HG02970 (cell line): ENCODE measurements around the gene TMC2.

Experiments used
- ATAC-seq: cut with Tn5 transposase; IDR thresholded peaks from one replicate; pipeline ENCODE4 v1.9.1; 2021; ENCODE audit warnings: mild to moderate bottlenecking, moderate library complexity, moderate number of reproducible peaks; ENCODE audit not compliant: unreplicated experiment, low FRiP score

The TMC2 gene

DNA sequence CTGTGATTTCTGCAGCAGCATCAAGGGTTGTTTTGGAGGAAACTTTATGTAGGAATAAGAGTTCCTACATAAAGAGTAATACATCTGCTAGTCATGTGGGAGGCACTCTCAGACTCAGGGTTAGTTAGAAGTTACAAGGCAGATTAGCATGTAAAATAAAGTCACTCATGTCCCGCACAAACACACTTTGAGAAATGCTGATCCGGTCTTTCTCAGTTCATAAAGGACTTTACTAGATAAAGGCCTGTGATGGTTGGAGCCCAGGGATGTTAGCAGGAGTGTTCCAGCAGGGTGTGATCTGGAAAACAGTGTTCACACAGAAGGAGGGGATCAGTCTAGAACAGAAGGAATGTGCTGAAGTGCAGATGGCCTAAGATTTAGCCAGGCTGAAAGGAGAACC is 83.0 kb downstream of the TMC2 start:
- no peak for ATAC-seq

DNA sequence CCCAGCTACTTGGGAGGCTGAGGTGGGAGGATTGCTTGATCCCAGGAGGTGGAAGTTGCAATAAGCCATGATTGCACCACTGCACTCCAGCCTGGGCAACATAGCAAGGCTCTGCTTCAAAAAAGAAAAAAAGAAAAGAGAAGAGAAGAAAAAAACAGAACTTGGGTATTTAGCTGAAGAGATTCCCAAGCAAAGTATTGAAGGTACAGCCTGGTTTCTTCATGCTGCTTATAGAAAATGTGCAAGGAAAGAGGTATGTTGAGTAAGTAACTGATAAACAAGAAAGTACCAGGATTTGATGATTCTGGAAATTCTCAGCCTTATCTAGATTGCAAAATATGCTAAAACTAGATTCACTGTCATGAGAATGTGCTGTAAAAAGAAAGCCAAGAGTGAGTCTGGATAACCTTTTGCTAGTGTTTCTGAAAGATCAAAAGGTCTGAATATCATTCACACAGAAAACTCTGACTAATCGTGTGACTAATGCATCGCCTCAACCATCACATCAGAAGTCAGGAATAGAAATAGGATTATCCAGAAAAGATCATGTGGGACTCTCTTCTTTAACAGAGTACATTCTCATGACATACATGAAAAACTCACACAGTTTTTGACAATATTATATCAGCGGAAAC is 83.7 kb downstream of the TMC2 start:
- ATAC-seq, result no peak

DNA sequence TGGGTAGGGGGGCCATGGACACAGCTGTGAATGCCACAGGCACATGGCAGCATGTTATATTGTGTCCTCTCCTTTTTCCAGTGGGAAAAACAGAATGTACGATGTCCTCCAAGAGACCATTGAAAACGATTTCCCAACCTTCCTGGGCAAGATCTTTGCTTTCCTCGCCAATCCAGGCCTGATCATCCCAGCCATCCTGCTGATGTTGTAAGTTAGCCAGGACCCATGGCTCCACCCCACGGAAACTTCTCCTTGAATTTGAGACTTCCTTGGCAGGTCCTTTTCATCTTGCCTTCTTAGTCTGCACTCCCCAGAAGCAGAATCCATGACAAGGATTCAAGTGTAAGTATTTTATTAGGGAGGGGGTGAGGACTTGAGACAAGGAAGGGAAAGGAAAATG is 87.8 kb downstream of the TMC2 start:
- ATAC-seq, result no peak

DNA sequence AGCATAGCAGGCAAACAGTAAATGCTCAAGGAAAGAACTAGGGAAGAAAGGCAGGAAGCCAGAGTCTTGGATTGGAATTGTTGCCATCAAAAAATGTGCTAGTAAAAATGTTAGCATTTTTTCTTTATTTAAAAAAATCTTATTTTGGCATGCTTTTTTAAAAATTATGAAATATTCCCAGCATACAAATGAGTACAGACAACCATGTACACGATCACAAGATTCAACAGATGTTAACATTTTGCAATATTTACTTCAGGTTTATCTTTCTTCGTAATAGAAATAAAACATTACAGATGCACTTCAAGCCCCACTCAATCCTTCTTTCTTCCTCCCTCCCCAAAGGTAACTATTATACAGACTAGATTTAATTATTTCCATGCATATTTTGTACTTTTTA is 88.7 kb downstream of the TMC2 start:
- no peak for ATAC-seq

DNA sequence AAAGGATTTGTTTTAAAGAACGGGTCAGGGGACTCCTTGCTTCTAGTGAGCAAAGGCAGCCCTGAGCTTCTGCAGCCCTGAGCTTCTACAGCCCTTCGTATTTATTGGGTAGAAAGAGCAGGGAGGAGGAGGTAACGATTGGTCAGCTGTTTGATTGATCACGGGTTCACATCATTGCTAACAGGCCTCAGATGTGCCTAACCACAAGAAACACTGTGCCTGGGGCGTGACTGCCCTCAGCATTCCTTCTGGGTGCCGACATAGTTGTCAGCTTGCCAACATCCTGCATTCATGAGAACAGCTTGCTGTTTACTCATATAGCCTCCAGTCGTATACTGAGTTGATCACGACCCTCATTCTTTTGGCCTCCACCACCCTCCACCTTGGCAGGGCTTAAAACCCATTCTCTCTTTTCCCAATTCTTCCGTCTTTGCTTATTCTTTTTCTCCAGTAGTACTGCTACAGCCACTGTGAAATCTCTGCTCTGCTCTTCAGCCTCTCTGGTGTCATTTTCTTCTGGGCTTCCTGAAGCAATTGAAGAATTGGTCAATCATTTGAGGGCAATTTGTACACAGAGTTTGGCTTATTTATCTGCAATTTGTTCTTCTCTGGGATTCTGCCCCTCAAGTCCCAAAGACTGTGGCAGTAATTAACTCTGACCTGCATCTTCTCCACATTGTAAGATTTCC is 90.6 kb downstream of the TMC2 start:
- ATAC-seq, result no peak

DNA sequence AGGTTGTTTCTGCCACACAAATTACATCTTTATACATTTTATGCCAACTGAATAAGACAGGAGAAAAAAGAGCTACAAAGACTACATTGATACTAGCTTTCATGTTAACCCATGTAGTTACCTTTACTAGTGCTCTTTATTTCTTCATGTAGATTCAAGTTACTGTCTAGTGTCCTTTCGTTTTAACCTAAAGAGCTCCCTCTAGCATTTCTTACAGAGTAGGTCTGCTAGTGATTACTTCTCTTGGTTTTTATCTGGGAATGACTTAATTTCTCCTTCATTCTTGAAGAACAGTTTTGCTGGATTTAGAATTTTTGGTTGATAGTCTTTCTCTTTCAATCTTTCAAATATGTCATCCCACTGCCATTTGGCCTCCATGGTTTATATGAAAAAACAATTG is 94.9 kb downstream of the TMC2 start:
- no peak for ATAC-seq

DNA sequence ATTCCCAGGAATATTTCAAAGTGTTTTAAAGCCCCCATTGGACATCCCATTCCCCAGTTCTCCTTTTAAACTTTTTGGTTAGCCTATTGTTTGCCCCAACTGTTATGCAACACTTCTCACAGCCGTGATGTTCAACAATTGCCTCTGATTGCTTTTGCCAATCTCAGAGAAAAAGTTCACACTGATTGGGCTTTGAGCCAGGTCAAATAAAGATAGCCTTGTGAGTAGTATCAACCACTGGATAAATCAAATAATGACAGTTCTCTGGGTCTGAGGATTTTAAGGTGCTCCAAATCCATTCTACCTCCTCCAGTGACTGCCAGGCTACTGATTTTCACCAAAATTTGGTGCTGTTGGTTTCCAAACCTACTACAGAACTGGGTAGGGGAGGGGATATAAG is 97.0 kb downstream of the TMC2 start:
- ATAC-seq, result no peak

DNA sequence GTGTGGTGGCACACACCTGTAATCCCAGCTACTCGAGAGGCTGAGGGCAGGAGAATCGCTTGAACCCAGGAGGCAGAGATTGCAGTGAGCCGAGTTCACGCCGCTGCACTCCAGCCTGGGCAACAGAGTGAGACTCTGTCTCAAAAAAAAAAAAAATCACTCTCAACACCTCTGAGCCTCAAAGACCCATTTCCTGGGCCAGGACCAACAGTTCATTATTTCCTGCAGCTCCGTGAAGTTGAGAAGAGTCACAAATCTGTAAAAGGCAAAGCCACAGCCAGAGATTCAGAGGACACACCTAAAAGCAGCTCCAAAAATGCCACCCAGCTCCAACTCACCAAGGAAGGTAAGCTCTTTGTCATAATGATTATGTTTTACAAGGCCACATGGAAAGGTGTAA is 100.9 kb downstream of the TMC2 start:
- ATAC-seq, result no peak

DNA sequence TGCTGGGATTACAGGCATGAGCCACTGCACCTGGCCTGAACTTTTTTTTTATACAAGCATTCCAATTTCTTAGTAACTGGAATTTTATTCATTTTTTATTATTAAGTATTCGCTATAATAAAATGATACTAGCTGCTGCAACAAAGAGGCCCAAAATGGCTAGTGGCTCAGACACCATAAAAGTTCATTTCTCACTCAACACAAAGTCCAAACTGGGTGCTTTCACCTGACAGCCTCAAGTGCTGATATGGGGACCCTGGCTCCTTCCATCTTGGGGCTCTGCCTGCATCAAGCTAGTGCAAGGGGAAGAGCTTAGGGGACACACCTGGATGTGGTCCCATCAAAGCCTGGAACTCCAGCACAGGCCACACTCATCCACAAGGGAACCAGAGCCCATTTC is 103.9 kb downstream of the TMC2 start:
- no peak for ATAC-seq

DNA sequence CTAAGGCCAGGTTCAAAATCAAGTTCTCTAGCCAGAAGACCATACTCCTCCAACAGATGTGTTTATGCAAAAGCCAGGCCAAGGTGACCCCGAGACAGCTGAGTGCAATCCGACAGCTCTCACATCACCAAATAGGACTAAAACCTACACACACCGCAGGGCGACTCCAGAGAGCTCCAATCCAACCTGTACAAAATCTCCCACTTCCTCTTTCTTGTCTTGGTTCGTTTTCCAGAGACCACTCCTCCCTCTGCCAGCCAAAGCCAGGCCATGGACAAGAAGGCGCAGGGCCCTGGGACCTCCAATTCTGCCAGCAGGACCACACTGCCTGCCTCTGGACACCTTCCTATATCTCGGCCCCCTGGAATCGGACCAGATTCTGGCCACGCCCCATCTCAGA is 104.5 kb downstream of the TMC2 start:
- no peak for ATAC-seq

DNA sequence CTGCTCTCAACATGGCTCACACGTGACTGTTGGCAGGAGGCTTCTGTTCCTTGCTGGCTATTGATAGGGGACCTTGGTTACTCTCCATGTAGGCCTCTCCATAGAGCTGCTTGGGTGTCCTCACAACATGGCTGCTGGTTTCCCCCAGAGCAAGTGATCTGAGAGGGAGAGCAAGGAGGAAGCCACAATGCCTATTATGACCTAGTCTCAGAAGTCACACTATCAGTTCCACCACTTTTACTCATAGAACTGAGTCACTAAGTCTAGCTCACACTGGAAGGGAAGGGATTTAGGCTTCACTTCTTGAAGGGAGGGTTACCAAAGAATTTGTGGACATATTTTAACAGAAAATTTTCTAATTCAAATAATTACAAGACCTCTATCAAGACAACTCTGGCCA is 107.3 kb downstream of the TMC2 start:
- ATAC-seq, result no peak

DNA sequence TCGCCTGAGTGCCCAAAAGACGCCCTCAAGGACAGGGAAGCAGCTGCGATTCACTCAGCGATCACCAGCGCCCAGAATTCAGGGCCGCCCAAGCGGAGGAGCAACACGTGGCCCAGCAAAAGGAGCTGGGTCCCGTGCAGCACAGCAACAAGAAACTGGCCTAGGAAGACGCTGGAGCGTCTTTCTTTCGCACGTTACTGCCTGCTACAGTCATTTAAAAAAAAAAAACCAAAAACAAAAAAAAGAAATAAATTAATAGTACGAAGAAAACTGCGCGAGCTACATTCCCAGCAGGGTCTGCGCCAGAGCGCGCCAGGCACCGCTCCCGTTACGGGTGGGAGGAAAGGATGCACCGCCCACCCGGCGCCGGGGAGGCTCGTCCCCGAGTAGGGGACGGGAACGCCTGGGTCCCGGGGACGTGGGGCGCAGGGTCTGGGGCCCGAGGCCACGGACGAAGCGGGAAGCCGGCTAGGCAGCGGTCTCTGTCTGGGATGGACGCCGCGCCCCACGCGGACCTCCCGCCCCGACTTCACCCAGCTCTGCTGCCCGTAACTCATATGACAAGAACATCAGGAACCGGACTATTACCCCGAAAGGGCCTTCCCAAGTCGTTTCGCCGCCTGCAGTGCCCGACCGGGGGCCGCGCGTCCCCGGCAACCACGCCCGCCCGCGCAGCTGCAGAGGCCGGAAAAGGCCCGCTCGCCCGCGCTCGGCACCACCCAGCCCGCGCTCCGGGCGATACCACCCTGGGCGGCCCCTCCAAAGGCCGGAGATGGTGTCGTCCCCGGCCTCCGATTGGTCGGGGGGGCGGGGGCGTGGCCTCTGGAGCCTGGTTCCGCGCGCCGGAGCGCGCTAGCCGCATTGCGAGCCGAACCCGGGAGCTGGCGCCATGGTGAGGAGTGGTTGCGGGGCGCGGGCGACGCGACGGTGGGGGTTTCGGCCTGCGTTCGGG is 115.7 kb downstream of the TMC2 start, which contains the start of gene NOP56:
Gene NOP56 (plus strand): TSS at position 861 of the 952 bp plus-strand sequence. CDS start 29 bp downstream, at position 890.
- ATAC-seq, result peak; percentile 78

DNA sequence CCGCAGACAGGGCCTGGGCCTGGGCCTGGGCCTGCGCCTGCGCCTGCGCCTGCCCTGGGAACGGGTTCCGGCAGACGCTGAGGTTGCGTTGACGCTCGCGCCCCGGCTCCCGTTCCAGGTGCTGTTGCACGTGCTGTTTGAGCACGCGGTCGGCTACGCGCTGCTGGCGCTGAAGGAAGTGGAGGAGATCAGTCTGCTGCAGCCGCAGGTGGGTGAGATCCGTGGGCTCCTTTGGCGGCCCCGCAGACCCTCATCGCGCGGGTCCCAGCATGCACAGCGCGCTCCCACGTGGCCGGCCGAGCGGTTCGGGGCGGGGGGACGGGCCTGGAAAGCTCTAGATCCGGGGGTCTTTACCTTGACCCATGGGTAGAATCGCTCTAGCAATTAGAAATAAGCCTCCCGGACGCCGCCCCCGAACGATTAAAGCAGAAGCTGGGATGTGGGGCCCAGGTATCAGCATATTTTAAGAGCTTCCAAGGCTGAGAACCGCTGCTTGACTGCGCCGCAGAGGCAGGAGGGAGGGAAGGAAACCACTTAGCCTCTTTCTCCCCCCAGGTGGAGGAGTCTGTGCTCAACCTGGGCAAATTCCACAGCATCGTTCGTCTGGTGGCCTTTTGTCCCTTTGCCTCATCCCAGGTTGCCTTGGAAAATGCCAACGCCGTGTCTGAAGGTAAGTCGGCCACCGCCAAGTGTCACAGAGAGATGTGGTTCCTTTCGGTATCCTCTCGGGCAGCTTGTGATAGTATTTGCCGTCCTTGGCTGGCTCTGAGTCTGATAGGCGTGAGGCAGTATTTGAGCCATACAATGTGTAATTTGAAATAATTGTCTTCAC is 116.6 kb downstream of the TMC2 start:
- peak; percentile 35 for ATAC-seq

DNA sequence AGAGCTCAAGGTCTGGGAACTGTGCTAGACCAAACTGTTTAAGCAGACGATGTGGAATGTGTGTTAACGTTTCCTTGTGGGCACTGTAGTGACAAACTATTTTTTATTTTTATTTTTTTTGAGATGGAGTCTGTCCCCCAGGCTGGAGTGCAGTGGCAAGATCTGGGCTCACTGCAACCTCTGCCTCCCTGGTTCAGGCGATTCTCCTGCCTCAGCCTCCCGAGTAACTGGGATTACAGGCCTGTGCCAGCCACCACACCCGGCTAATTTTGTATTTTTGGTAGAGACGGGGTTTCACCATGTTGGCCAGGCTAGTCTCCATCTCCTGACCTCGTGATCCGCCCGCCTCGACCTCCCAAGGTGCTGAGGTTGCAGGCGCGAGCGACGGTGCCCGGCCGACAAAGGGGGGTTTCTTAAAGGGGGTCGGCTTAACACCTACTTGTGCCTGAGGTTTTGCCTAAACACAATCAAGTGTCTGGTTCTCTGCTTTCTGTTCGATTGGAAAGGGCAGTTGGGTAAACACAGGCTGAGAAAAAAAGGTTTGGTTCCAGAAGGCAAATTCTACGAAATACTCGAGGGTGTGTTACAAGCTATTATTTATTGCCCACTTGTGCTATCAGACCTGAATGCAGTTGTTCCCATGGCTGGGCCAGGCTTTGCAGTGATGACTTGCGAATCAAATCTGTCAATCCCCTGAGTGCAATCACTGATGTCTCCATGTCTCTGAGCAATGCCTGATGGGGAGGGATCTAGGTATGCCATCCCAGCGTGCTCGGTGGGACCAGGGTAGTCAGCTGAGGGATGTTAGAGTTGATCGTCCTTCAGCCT is 117.4 kb downstream of the TMC2 start:
- no peak for ATAC-seq

DNA sequence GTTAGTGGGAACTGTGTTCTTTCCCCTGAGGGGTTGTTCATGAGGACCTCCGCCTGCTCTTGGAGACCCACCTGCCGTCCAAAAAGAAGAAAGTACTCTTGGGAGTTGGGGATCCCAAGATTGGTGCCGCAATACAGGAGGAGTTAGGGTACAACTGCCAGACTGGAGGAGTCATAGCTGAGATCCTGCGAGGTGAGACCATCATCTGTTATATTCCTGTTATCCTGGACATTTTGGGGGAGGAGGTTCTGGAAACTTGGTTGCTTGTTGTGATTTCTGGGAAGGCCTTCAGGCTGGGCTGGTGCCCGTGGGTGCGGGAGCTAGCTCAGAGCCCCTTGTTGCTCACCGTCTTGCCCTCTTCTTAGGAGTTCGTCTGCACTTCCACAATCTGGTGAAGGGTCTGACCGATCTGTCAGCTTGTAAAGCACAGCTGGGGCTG is 118.0 kb downstream of the TMC2 start:
- ATAC-seq, result no peak

DNA sequence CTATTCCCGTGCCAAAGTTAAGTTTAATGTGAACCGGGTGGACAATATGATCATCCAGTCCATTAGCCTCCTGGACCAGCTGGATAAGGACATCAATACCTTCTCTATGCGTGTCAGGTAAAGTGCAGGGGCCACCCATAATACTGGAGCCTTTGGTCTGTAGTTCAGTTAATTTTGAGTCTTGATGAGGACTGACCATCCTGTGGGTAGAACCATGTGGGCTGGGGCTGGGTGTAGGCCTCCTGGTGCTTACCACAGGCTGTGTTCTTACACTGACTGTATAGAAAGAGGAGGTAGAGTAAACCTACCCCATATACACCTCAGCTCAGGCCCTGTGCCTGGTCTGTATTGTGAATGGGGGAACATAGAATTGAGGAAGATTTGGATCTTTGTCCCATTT is 118.5 kb downstream of the TMC2 start:
- ATAC-seq, result no peak

DNA sequence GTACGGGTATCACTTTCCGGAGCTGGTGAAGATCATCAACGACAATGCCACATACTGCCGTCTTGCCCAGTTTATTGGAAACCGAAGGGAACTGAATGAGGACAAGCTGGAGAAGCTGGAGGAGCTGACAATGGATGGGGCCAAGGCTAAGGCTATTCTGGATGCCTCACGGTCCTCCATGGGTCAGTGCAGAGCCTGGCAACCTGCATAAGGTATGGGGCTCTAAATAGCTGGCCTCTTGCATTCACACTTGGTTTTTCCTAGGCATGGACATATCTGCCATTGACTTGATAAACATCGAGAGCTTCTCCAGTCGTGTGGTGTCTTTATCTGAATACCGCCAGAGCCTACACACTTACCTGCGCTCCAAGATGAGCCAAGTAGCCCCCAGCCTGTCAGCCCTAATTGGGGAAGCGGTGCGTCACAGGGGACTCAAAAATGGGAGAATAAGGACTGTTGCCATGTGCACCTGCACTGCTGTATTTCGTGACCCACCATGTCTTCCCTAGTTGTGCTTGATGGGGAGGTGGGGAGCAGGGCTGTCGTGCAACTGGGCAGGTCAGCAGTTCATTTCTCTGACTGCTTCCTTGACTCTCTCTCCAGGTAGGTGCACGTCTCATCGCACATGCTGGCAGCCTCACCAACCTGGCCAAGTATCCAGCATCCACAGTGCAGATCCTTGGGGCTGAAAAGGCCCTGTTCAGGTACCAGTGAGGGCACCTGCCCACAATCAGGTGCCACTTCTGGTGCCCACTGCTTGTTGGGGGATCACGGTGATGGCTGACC is 119.2 kb downstream of the TMC2 start:
- no peak for ATAC-seq

DNA sequence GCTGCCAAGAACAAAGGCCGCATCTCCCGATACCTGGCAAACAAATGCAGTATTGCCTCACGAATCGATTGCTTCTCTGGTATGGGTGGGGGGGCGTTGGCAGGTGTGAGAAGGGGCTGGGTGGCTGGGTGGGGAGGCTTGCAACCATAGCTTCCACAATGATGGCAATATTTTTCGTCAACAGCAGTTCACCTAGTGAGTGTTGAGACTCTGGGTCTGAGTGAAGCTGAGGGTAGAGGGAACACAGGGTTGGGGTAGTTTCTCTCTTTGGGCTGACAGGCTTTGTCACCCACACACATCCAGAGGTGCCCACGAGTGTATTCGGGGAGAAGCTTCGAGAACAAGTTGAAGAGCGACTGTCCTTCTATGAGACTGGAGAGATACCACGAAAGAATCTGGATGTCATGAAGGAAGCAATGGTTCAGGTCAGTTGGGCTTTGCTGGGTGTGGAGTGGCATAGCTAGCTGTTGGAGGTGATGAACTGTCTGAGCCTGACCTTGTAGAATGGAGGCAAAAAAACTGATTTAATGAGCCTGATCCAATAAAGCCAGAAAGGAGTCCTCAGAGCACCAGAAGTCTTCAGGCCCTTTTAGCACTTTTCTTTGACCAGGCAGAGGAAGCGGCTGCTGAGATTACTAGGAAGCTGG is 120.2 kb downstream of the TMC2 start:
- ATAC-seq, result no peak
